MM.1S (cell line): ENCODE data around the gene UGT1A7.

ENCODE experiments used
- DNase-seq: peaks from one replicate; pipeline ENCODE4 v3.0.0-alpha.2; 2015
- H2AFZ ChIP-seq: fragments of 300-600 bp; sonication (generic); 2 replicates; pipeline ENCODE4 v1.6.0; 2016; ENCODE audit warnings: antibody characterized with exemption, low read length
- H3F3A ChIP-seq: fragments of 300-600 bp; sonication (generic); 2 replicates; pipeline ENCODE4 v1.6.1; 2016; ENCODE audit warnings: mild to moderate bottlenecking, antibody characterized with exemption, low read length, moderate library complexity, mixed read lengths; ENCODE audit not compliant: insufficient read depth
- H3K27ac ChIP-seq: fragments of 300-600 bp; sonication (generic); 2 replicates; pipeline ENCODE4 v1.5.1; 2016; ENCODE audit warnings: mild to moderate bottlenecking, low read length
- H3K27me3 ChIP-seq: fragments of 300-600 bp; sonication (generic); replicated peaks from 2 replicates; pipeline ENCODE4 v1.6.0; 2016; ENCODE audit warnings: low read length; ENCODE audit not compliant: insufficient read depth
- H3K36me3 ChIP-seq: fragments of 300-600 bp; sonication (generic); replicated peaks from 2 replicates; pipeline ENCODE4 v1.6.1; 2016; ENCODE audit warnings: mild to moderate bottlenecking, low read length, mixed read lengths; ENCODE audit not compliant: insufficient read depth
- H3K4me1 ChIP-seq: fragments of 300-600 bp; sonication (generic); 2 replicates; pipeline ENCODE4 v1.6.1; 2016; ENCODE audit warnings: low read length, mixed read lengths
- H3K4me2 ChIP-seq: fragments of 300-600 bp; sonication (generic); 2 replicates; pipeline ENCODE4 v1.6.0; 2016; ENCODE audit warnings: low read depth, low read length
- H3K4me3 ChIP-seq: fragments of 300-600 bp; sonication (generic); 2 replicates; pipeline ENCODE4 v1.5.1; 2016; ENCODE audit warnings: low read length, mixed read lengths
- H3K79me2 ChIP-seq: fragments of 300-600 bp; sonication (generic); 2 replicates; pipeline ENCODE4 v1.6.1; 2016; ENCODE audit warnings: mixed run types, low read length, mixed read lengths
- H3K9ac ChIP-seq: fragments of 300-600 bp; sonication (generic); 2 replicates; pipeline ENCODE4 v1.6.1; 2016; ENCODE audit warnings: low read length, mixed read lengths
- H3K9me2 ChIP-seq: fragments of 300-600 bp; sonication (generic); replicated peaks from 2 replicates; pipeline ENCODE4 v1.6.1; 2016; ENCODE audit warnings: mild to moderate bottlenecking, low read length, mixed read lengths; ENCODE audit not compliant: insufficient read depth
- H3K9me3 ChIP-seq: fragments of 300-600 bp; sonication (generic); replicated peaks from 2 replicates; pipeline ENCODE4 v1.6.1; 2016; ENCODE audit warnings: mild to moderate bottlenecking, low read length, mixed read lengths; ENCODE audit not compliant: insufficient read depth
- H4K20me1 ChIP-seq: fragments of 300-600 bp; sonication (generic); 2 replicates; pipeline ENCODE4 v1.6.1; 2016; ENCODE audit warnings: mild to moderate bottlenecking, low read length, moderate library complexity, mixed read lengths; ENCODE audit not compliant: insufficient read depth
- EZH2 ChIP-seq: fragments of 300-600 bp; sonication (generic); optimal IDR thresholded peaks from 2 replicates; pipeline ENCODE3; 2017; ENCODE audit warnings: low read depth, mild to moderate bottlenecking, antibody characterized with exemption, low read length, mixed read lengths
- EZH2phosphoT487 ChIP-seq: fragments of 300-600 bp; sonication (generic); IDR thresholded peaks from 2 replicates; pipeline ENCODE4 v1.6.1; 2018; ENCODE audit warnings: antibody characterized with exemption, low read length
- TF ChIP-seq, protein P1 (sequence below): fragments of 300-600 bp; sonication (generic); IDR thresholded peaks from 2 replicates; pipeline ENCODE4 v1.5.1; 2016; ENCODE audit warnings: antibody characterized with exemption, low read length, mixed read lengths

Gene UGT1A7

DNA sequence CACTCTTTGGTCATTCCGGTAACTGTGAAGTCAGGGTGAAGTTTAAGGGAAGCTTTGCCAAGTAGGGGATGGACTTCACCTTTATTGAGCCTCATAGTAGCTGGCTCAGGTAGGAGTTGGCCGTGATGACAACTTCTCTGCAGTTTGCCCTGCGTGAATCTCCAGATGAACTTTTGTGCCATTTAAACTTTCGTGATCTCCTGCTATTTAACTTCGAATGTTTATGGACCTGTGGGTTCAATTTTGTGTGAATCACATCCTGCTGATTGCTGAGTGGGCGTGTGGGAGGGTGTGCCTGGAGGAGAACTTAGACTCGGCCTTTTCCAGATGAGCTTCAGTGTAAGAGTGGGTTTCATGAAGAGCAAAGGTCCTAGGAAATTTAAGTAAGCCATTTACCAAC is 82.6 kb downstream of the UGT1A7 start:
- Histone ChIP-seq H3K9me2 (no peaks in the 10 kb centered on the region), H3K9ac (no peak overlapping the region), H3F3A (no peaks in the 10 kb centered on the region), H2AFZ (no peak overlapping the region), H3K79me2 (no peaks in the 10 kb centered on the region), H3K9me3 (no peaks in the 10 kb centered on the region), H3K4me3 (no peak overlapping the region), H3K36me3 (no peaks in the 10 kb centered on the region), H3K4me1 (no peaks in the 10 kb centered on the region), H4K20me1 (no peaks in the 10 kb centered on the region), H3K27me3 (no peaks in the 10 kb centered on the region), H3K4me2 (no peak overlapping the region), H3K27ac (no peak overlapping the region)
- no peak for DNase-seq
- TF ChIP-seq EZH2 (no peak), EZH2phosphoT487 (no peak)
- TF ChIP-seq, protein P1, sequence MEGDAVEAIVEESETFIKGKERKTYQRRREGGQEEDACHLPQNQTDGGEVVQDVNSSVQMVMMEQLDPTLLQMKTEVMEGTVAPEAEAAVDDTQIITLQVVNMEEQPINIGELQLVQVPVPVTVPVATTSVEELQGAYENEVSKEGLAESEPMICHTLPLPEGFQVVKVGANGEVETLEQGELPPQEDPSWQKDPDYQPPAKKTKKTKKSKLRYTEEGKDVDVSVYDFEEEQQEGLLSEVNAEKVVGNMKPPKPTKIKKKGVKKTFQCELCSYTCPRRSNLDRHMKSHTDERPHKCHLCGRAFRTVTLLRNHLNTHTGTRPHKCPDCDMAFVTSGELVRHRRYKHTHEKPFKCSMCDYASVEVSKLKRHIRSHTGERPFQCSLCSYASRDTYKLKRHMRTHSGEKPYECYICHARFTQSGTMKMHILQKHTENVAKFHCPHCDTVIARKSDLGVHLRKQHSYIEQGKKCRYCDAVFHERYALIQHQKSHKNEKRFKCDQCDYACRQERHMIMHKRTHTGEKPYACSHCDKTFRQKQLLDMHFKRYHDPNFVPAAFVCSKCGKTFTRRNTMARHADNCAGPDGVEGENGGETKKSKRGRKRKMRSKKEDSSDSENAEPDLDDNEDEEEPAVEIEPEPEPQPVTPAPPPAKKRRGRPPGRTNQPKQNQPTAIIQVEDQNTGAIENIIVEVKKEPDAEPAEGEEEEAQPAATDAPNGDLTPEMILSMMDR, result no peak

DNA sequence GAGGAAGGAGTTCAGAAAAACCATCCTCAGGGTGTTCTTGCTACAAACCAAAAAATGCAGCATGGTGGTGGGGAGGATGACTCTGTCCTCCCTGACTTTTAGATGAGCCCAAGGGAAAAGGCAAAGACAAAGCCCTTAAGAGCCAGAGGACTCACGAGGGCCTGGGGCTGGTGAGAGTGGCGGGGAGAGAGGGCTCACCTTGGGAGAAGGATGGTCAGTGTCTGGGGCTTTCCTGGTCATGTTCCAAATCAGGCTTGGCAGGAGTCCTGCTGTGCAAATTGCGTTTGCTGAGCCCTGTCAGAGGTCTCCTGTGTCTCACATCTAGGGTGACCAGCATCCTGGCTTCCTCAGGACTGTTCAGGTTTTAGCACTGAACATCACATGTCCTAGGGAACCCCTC is 83.1 kb downstream of the UGT1A7 start:
- H3K9me2 ChIP-seq, result no peaks in the 10 kb centered on the region
- no peak for DNase-seq
- no peak overlapping the region for H3K4me2 ChIP-seq
- no peaks in the 10 kb centered on the region for H3K36me3 ChIP-seq
- H3K9ac ChIP-seq, result no peak overlapping the region
- TF ChIP-seq EZH2 (no peak), EZH2phosphoT487 (no peak)
- TF ChIP-seq, protein P1, result no peak
- H3K4me1 ChIP-seq, result no peaks in the 10 kb centered on the region
- no peaks in the 10 kb centered on the region for H3K27me3 ChIP-seq
- no peak overlapping the region for H3K27ac ChIP-seq
- no peak overlapping the region for H3K4me3 ChIP-seq
- no peak overlapping the region for H2AFZ ChIP-seq
- H3K79me2 ChIP-seq, result no peaks in the 10 kb centered on the region
- H3F3A ChIP-seq, result no peaks in the 10 kb centered on the region
- H3K9me3 ChIP-seq, result no peaks in the 10 kb centered on the region
- H4K20me1 ChIP-seq, result no peaks in the 10 kb centered on the region

DNA sequence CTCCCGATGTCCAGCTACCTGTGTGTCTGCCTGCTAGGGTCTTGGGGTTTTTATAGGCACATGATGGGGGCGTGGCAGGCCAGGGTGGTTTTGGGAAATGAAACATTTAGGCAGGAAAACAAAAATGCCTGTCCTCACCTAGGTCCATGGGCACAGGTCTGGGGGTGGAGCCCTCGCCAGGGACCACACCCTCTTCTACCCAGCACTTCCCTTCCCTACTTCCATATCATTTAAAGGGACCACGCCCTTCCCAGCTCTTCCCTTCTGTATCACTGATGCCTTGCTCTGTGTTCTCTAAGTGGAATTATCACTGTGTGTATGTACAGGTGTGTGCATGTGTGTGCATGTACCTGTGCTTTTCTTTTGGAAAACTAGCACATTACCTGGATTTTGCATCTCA is 84.7 kb downstream of the UGT1A7 start:
- Histone ChIP-seq H3K79me2 (no peaks in the 10 kb centered on the region), H3K9me2 (no peaks in the 10 kb centered on the region), H3F3A (no peaks in the 10 kb centered on the region), H3K9ac (no peak overlapping the region), H4K20me1 (no peaks in the 10 kb centered on the region), H3K27ac (no peak overlapping the region), H3K9me3 (no peaks in the 10 kb centered on the region), H3K36me3 (no peaks in the 10 kb centered on the region), H3K4me2 (no peak overlapping the region), H3K4me3 (no peak overlapping the region), H2AFZ (no peak overlapping the region), H3K27me3 (no peaks in the 10 kb centered on the region), H3K4me1 (no peaks in the 10 kb centered on the region)
- DNase-seq, result no peak
- TF ChIP-seq, protein P1, result no peak
- TF ChIP-seq EZH2 (no peak), EZH2phosphoT487 (no peak)

DNA sequence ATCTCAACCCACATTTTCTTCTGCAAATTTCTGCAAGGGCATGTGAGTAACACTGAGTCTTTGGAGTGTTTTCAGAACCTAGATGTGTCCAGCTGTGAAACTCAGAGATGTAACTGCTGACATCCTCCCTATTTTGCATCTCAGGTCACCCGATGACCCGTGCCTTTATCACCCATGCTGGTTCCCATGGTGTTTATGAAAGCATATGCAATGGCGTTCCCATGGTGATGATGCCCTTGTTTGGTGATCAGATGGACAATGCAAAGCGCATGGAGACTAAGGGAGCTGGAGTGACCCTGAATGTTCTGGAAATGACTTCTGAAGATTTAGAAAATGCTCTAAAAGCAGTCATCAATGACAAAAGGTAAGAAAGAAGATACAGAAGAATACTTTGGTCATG is 86.4 kb downstream of the UGT1A7 start:
- Histone ChIP-seq H3K9me2 (no peaks in the 10 kb centered on the region), H3K27ac (no peak overlapping the region), H3K27me3 (no peaks in the 10 kb centered on the region), H3K4me3 (no peak overlapping the region), H3F3A (no peaks in the 10 kb centered on the region), H3K9ac (no peak overlapping the region), H3K36me3 (no peaks in the 10 kb centered on the region), H3K9me3 (no peaks in the 10 kb centered on the region), H3K4me2 (no peak overlapping the region), H3K79me2 (no peaks in the 10 kb centered on the region), H2AFZ (no peak overlapping the region), H3K4me1 (no peaks in the 10 kb centered on the region), H4K20me1 (no peaks in the 10 kb centered on the region)
- TF ChIP-seq EZH2phosphoT487 (no peak), EZH2 (no peak)
- TF ChIP-seq, protein P1, result no peak
- no peak for DNase-seq
